ENCODE data around the gene CAPN12.
"Not testable (repeated sequence)": the region's sequence is repeated elsewhere in the genome, so short reads cannot be mapped to it uniquely, and the experiment has no call there.

The CAPN12 gene, protein sequence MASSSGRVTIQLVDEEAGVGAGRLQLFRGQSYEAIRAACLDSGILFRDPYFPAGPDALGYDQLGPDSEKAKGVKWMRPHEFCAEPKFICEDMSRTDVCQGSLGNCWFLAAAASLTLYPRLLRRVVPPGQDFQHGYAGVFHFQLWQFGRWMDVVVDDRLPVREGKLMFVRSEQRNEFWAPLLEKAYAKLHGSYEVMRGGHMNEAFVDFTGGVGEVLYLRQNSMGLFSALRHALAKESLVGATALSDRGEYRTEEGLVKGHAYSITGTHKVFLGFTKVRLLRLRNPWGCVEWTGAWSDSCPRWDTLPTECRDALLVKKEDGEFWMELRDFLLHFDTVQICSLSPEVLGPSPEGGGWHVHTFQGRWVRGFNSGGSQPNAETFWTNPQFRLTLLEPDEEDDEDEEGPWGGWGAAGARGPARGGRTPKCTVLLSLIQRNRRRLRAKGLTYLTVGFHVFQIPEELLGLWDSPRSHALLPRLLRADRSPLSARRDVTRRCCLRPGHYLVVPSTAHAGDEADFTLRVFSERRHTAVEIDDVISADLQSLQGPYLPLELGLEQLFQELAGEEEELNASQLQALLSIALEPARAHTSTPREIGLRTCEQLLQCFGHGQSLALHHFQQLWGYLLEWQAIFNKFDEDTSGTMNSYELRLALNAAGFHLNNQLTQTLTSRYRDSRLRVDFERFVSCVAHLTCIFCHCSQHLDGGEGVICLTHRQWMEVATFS
- total RNA-seq, result 0.34 to 8.8 (median 3.9) reads per million in 9 experiments

DNA sequence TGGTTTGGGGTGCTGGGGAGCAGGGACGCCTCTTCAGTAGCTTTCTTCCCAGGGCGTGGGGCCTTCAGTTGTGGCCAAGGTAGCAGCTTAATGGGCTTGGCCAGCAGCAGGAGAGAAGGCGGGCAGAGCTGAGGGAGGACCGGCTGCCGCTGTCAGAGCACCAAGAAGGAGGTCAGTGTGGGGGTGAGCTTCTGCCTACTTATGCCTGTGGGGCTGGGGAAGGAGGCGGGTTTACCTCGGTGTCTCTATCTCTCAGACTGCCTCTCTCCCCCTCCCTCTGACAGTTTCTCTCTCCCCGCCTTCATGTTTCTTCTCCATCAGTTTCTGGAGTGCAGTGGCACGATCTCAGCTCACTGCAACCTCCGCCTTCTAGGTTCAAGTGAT is at the start of gene CAPN12:
Gene CAPN12, minus strand, starts transcription at position 177 of the 384 bp plus-strand sequence. CDS start 309 bp downstream, outside the sequence.
- H3K36me3 Mint-ChIP-seq (ENCODE audit: insufficient read depth), result peaks cover 5% of the 10 kb centered on the region

DNA sequence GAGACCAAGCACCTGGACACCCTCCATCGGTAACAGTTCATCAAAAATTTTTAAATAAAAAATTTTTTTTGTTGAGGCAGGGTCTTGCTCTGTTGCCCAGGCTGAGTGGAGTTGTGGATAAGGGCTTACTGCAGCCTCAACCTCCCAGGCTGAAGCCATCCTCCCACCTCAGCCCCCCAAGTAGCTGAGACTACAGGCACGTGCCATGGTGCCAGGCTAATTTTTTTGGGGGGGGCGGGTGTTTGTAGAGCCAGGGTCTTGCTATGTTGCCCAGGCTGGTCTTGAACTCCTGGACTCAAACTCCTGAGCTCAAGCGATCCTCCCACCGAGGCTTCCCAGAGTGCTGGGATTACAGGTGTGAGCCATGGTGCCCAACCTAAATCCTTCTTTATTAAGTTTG is 49.4 kb upstream of the CAPN12 start:
- H3K27me3 Mint-ChIP-seq, result no peaks in the 10 kb centered on the region
- no peak overlapping the region for H3K4me3 Mint-ChIP-seq
- no peaks in the 10 kb centered on the region for H3K36me3 Mint-ChIP-seq (ENCODE audit: insufficient read depth)

More for the DNA sequence above, at the start of gene CAPN12:
- no peak within 1 kb of the TSS for H3K4me3 Mint-ChIP-seq
- H3K27ac Mint-ChIP-seq, result peak within 1 kb of the TSS in 1 of 2 donors; percentile 42
- DNase-seq (no peak), ATAC-seq (replicated peaks) (no peak)
- H3K27me3 Mint-ChIP-seq, result no peaks in the 10 kb centered on the region
- H3K9me3 Mint-ChIP-seq, result no peaks in the 10 kb centered on the region
- peaks cover 6 to 7% of the 10 kb centered on the region in 2 donors for H3K4me1 Mint-ChIP-seq (ENCODE audit: low read depth in 2 of 2)

DNA sequence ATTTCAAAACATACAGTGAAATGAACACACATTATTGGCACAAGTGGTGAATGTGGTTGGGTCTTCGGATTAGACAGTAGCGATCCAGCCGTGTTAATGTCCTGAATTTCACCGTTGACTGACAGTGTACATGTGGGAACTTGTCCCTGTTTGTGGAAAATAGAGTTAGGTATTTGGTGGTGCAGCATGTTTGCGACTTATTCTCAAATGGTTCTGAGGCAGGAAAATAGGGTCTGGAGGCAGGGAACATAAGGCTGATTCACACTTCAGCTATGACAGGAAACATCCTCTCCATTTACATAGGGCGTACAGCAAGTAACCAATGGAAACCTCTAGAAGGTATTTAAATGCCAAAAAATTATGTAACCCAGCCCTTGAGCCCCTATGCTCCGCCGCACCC is 48.9 kb upstream of the CAPN12 start:
- no peaks in the 10 kb centered on the region for H3K36me3 Mint-ChIP-seq (ENCODE audit: insufficient read depth)
- ATAC-seq (replicated peaks) (no peak), DNase-seq (no peak)
- H3K4me3 Mint-ChIP-seq, result peak overlapping the region; percentile 47 to 54
- H3K9me3 Mint-ChIP-seq, result no peaks in the 10 kb centered on the region
- no peaks in the 10 kb centered on the region for H3K27me3 Mint-ChIP-seq
- peaks cover 0 to 4% of the 10 kb centered on the region in 2 donors for H3K4me1 Mint-ChIP-seq (ENCODE audit: low read depth in 2 of 2)
- H3K27ac Mint-ChIP-seq, result no peak overlapping the region

More for the DNA sequence above, 49.4 kb upstream of the CAPN12 start:
- DNase-seq (no peak), ATAC-seq (replicated peaks) (no peak)
- peaks cover 0 to 4% of the 10 kb centered on the region in 2 donors for H3K4me1 Mint-ChIP-seq (ENCODE audit: low read depth in 2 of 2)
- H3K27ac Mint-ChIP-seq, result no peak overlapping the region
- H3K9me3 Mint-ChIP-seq, result no peaks in the 10 kb centered on the region

DNA sequence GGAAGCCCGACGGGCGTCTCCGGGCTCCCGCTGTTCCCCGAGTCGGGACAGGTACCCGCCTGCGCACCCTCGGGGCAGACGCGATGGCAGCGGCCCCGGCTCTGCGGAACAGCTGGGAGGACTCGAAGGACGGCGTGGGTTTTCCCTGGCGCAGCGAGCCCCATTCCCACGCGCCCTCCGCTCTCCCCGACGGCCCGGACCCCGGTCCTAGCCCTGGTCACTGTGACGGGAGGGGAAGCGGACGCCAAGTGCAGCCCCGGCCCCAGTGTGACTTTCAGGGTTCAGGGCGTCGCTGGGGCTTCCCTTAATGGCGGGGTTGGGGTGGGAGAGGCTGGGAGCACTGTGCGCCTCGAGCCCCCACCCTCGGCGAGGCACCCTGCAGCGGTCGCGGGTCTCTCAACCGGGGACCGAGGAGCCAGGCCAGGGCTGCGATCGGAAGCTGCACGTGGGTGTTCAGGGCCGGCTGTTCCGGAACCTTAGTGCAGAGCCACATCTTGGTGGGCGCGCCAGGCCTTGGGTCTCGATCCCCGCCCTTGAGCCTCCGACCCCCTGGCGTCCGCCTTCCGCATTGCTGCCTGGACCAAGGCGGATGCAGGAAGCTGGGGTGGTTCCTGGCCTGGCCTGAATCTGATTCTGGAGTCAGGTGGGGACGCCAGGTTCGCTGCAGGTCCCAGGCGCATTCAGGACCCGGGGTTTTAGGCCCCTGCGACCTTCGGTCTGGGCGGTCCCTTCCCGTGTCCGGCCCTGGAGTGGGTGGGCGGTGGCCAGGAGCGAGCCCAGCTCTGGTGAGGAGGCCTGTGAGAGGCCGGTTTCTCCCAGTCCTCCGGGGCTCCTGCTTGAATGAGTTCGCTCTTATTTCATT is 48.2 kb upstream of the CAPN12 start:
- Mint-ChIP-seq H3K27ac (no peak overlapping the region), H3K9me3 (no peaks in the 10 kb centered on the region), H3K27me3 (no peaks in the 10 kb centered on the region), H3K4me3 (peak overlapping the region; percentile 47 to 54), H3K36me3 (ENCODE audit: insufficient read depth) (no peaks in the 10 kb centered on the region), H3K4me1 (ENCODE audit: low read depth in 2 of 2) (peaks cover 0 to 4% of the 10 kb centered on the region in 2 donors)
- DNase-seq (peak in 2 of 3 experiments; percentile 8 to 19), ATAC-seq (replicated peaks) (peak; percentile 22)

DNA sequence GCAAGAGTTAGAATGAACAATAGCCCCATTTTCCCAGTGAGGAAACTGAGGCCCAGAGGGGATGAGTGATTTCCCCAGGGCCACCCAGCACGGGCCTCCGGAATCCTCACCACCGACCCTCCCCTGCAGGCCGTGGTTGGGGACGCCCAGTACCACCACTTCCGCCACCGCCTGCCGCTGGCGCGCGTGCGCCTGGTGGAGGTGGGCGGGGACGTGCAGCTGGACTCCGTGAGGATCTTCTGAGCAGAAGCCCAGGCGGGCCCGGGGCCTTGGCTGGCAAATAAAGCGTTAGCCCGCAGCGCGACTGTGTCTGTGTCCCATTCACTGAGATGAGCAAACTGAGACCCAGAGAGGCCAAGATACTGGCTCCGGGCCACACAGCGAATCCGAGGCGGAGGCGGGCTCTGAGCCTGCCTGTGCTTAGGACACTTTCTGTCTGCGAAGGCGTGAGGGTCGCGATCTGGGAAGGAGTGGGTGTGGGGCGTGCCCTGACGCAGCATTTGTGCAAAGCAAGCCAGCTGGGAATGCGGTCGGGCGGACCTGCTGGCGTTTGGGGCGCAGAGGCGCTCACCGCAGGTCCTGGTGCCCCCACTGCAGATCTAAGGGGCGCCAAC is 47.3 kb upstream of the CAPN12 start:
- not testable (repeated sequence) for H3K9me3 Mint-ChIP-seq; H3K36me3 Mint-ChIP-seq (ENCODE audit: insufficient read depth); H3K27me3 Mint-ChIP-seq; H3K4me1 Mint-ChIP-seq (ENCODE audit: low read depth in 2 of 2); H3K4me3 Mint-ChIP-seq; DNase-seq; H3K27ac Mint-ChIP-seq
- peak; percentile 95 for ATAC-seq (replicated peaks)

DNA sequence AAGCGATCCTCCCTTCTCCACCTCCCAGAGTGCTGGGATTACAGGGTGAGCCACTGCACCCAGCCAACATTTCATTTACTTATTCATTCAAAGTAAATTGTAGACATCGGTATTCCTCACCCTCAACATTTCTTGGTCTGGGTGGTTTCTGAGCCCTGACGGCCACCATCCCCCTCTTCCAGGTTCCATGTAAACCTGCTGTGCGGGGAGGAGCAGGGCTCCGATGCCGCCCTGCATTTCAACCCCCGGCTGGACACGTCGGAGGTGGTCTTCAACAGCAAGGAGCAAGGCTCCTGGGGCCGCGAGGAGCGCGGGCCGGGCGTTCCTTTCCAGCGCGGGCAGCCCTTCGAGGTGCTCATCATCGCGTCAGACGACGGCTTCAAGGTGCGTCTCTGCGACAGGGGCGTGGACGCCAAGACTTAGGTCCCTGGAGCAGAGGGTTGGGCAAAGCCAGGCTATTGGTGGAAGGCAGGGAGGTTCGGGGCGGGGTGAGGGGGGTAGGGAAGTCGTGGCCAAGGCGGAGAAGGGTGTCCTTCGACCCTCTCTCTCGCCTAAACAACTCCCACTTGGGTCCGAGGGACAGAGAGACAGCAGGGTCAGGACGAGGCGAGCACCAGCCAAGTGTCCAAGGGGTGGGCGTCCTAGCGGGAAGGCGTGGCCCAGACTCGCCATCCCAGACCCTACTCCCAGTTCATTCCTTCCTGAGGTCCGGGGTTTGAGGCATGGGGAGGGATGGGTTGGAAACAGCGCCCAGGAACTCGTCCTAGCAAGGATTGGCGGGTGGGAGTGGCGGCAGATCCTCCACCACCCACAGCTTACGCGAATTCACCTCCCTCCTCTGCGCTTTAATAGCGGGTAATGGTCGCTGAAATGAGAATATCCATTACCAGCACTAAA is 46.5 kb upstream of the CAPN12 start:
- not testable (repeated sequence) for H3K27ac Mint-ChIP-seq; ATAC-seq (replicated peaks); H3K36me3 Mint-ChIP-seq (ENCODE audit: insufficient read depth); H3K4me3 Mint-ChIP-seq; DNase-seq; H3K4me1 Mint-ChIP-seq (ENCODE audit: low read depth in 2 of 2); H3K9me3 Mint-ChIP-seq; H3K27me3 Mint-ChIP-seq

DNA sequence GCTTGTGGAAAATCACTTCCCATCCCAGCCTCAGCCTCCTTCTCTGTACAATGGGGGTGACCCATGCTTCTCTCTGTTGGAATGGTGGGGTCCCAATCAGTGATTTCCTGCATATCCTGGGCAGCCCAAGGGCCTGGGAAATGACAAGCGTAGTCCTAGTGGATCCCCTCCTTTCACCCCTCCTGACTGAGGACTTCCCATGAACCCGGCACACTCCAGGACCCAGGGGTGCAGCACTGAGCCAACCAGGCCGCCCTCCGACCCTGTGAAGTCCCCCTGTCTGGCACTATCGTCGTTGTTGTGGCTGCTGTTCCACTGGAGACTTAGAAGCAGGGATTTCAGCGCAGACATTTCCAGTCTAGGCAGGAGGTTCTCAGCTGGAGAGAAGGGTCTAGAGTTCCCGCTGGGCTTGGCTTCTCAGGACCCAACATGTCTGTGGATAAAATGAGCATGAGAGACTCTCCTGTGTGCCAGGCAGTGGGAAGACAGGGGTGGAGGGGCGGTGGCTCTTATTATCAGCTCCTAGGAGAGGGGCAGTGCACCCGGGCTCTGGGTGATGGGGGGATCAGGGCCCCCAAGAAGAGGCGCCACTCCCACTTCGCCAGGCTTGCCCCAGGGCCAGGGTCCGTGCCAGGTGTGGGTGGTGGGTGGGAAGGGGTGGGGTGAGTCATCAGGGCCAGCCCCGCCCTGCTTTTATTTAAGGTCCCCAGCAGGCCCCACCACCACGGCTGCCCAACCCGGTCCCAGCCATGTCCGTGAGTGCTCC is 44.4 kb upstream of the CAPN12 start, which contains the start of gene LGALS7B:
Gene LGALS7B, plus strand, starts transcription at position 723 of the 766 bp plus-strand sequence. Its CDS starts 27 bp downstream, at position 750.
- Mint-ChIP-seq H3K4me1 (ENCODE audit: low read depth in 2 of 2) (no peaks in the 10 kb centered on the region), H3K4me3 (no peak within 1 kb of the TSS), H3K36me3 (ENCODE audit: insufficient read depth) (no peaks in the 10 kb centered on the region), H3K27me3 (no peaks in the 10 kb centered on the region), H3K9me3 (no peaks in the 10 kb centered on the region), H3K27ac (peak within 1 kb of the TSS in 1 of 2 donors; percentile 32)
- no peak for ATAC-seq (replicated peaks)
- DNase-seq, result no peak

DNA sequence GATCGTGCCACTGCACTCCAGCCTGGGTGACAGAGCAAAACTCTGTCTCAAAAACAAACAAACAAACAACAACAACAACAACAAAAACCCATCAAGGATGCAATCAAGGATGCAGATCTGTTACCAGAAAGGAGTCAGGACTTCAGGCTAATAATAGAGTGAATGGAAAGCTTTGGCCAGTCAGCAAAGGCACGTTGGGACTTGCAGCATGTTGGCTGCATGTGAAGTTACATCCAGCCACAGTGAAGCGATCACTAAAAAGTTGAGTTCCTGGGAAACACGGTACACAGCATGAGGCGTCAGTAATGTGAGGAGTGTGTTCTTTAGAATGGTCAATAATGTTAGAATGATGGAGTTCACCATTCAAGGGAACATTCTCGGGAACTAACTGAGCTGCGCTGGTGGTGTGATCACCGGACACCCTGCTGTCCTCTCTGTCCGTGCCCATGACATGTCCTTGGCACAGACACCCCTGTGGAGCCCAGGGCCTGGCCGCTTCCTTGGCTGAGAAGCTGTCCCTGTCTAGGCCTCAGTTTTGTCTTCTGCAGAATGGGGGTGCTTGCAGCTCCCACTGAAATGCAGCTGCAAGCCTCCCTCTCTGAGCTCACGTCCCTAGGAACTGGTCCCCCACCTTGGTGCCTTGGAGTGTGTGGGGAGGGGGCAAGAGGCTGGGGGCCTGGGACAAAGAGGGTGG is 42.4 kb upstream of the CAPN12 start:
- peaks cover 2% of the 10 kb centered on the region for H3K36me3 Mint-ChIP-seq (ENCODE audit: insufficient read depth)
- no peaks in the 10 kb centered on the region for H3K27me3 Mint-ChIP-seq
- DNase-seq (no peak), ATAC-seq (replicated peaks) (no peak)
- H3K27ac Mint-ChIP-seq, result peak overlapping the region in 1 of 2 donors; percentile 28
- no peaks in the 10 kb centered on the region for H3K4me1 Mint-ChIP-seq (ENCODE audit: low read depth in 2 of 2)
- H3K9me3 Mint-ChIP-seq, result no peaks in the 10 kb centered on the region
- no peak overlapping the region for H3K4me3 Mint-ChIP-seq

DNA sequence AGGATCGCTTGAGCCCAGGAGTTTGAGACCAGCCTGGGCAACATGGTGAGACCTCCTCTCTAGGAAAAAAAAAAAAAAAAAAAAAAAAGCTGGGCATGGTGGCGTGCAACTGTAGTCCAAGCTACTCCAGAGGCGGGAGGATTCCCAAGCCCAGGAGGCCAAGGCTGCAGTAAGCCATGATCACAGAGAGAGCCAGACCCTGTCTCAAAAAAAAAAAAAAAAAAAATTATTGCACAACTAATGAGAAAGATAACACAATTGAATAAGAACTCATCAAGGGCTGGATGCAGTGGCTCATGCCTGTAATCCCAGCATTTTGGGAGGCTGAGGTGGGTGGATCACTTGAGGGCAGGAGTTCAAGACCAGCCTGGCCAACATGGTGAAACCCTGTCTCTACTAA is 41.8 kb upstream of the CAPN12 start:
- not testable (repeated sequence) for H3K36me3 Mint-ChIP-seq (ENCODE audit: insufficient read depth); ATAC-seq (replicated peaks); H3K9me3 Mint-ChIP-seq; H3K4me3 Mint-ChIP-seq; H3K27ac Mint-ChIP-seq; DNase-seq; H3K4me1 Mint-ChIP-seq (ENCODE audit: low read depth in 2 of 2); H3K27me3 Mint-ChIP-seq

DNA sequence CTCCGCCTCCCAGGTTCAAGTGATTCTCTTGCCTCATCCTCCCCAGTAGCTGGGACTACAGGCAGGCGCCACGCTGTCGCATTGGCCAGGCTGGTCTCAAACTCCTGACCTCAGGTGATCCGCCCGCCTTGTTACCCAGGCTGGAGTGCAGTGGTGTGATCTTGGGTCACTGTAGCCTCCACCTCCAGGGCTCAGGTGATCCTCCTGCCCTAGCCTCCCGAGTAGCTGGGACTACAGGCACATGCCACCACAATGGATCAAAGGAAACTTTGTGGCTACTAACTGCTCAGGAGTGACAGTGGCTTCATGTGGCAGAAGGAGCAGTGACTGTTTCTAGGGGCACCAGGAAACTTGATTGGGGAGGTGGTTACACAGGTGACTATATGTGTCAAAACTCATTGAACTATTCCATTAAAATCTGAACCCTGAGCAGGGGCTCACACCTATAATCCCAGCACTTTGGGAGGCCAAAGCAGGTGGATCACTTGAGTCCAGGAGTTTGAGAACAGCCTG is 41.0 kb upstream of the CAPN12 start:
- DNase-seq (no peak), ATAC-seq (replicated peaks) (no peak)
- no peaks in the 10 kb centered on the region for H3K27me3 Mint-ChIP-seq
- H3K27ac Mint-ChIP-seq, result peak overlapping the region in 1 of 2 donors; percentile 46
- H3K36me3 Mint-ChIP-seq (ENCODE audit: insufficient read depth), result peaks cover 5% of the 10 kb centered on the region
- H3K9me3 Mint-ChIP-seq, result no peaks in the 10 kb centered on the region
- no peak overlapping the region for H3K4me3 Mint-ChIP-seq
- no peaks in the 10 kb centered on the region for H3K4me1 Mint-ChIP-seq (ENCODE audit: low read depth in 2 of 2)

DNA sequence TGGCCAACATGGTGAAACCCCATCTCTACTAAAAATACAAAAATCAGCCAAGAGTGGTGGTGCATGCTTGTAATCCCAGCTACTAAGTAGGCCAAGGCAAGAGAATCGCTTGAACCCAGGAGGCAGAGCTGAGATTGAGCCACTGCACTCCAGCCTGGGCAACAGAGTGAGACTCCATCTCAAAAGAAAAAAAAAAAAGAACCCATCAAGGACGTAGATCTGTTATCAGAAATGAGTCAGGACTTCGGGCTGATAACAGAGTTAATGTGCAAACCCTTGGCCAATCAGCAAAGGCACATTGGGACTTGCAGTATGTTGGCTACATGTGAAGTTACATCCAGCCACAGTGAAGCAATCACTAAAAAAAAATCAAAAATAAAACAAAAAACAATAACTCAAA is 40.0 kb upstream of the CAPN12 start:
- H3K36me3 Mint-ChIP-seq (ENCODE audit: insufficient read depth), result peaks cover 5% of the 10 kb centered on the region
- ATAC-seq (replicated peaks), result no peak
- no peak for DNase-seq
- no peaks in the 10 kb centered on the region for H3K4me1 Mint-ChIP-seq (ENCODE audit: low read depth in 2 of 2)
- H3K4me3 Mint-ChIP-seq, result no peak overlapping the region
- H3K27me3 Mint-ChIP-seq, result no peaks in the 10 kb centered on the region
- H3K27ac Mint-ChIP-seq, result no peak overlapping the region
- H3K9me3 Mint-ChIP-seq, result no peaks in the 10 kb centered on the region

Data from effector memory CD8-positive, alpha-beta T cell (primary cell).